Left colon (tissue), 2 donors: Measurements from ENCODE around the gene TRAF3IP1. TPM values are rescaled to one million over a fixed set of nuclear protein-coding genes. Genes with fewer than 3 reads are reported as not detected.
"Not testable (repeated sequence)": the region's sequence is repeated elsewhere in the genome, so short reads cannot be mapped to it uniquely, and the experiment has no call there.

ENCODE experiments used
- ATAC-seq: fragments of 200-7000 bp; cut with Tn5 transposase; one replicate; pipeline ENCODE4 v1.9.1; 2020; ENCODE audit warnings: mild to moderate bottlenecking, moderate library complexity
- DNase-seq, 2 donors: peaks; one replicate each; pipeline ENCODE4 v3.0.0-alpha.2; 2020
- intact Hi-C, 2 donors: fragments of 100-400 bp; cut with DNase I in 1 of 2; cut with micrococcal nuclease in 1 of 2; formaldehyde crosslinking; loops; one replicate each; pipeline versions ENCODE4 v1.11.2 to v1.14.0; 2022; cut with DNase I, micrococcal nuclease
- total RNA-seq, 2 donors: library from RNA; stranded (reverse); fragmentation: NEBNext Ultra II Directional; extraction: Animal tissue kit (Norgen Biotek cat#: 25700); gene quantifications; one replicate each; pipeline ENCODE4 v1.2.1, GENCODE V29; 2021
- donor health status: DM: no; HTN: no; CAD: no.
- donor health status: DM: yes; HTN: yes; CAD: no.

The TRAF3IP1 gene
- total RNA-seq, 2 donors from 2014 or later = 18.0 to 23.3 TPM

DNA sequence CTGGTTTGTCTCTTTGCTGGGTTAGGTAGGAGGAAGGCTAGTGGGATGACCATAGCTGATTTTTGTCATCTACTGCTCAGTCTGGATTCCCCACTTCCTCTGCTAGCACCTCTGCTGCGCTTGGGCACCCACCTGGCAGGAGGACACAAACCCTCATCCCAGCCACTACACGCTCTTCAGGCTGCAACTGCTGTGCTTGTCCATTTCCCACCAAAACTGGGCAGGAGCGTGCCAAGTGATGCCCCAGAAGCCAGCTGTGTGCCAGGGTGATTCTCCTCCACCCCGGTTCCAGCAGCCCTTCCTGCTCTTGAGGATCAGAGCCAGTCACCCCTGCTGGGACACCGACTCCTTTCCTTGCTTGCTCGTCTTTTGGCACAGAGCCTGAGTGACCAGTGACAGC, 16.2 kb upstream of the TRAF3IP1 start:
- ATAC-seq (no peak), DNase-seq (no peak)
- intact Hi-C loops = no loop called here

- DNase-seq (no peak), ATAC-seq (peak; percentile 57)
- intact Hi-C loops = no loop called here
These were observed 15.0 kb upstream of the TRAF3IP1 start for GRCh38 chr2:238305092-238305862.

- intact Hi-C loops = no loop called here
- DNase-seq (peak; percentile 52 to 57), ATAC-seq (peak; percentile 67)
These were observed 14.2 kb upstream of the TRAF3IP1 start for GRCh38 chr2:238305965-238306671.

DNA sequence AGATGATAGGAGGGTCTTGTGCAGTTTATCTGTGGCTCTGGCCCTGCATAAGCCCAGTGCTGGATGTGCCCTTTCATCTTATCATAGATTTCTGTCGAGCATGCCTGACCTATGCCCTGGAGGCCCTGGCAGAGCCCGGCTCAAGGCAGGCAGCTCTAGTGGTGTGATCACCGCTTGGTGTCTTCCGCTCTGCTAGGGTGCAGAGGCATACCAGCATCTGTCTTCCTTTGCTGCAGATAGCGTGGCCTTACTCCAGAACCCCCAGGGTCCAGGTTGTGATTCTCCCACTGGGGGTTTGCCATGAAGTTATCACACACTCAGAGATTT, 13.7 kb upstream of the TRAF3IP1 start:
- intact Hi-C loops = no loop called here
- peak; percentile 53 for ATAC-seq
- DNase-seq = peak in 1 of 2 donors; percentile 33

DNA sequence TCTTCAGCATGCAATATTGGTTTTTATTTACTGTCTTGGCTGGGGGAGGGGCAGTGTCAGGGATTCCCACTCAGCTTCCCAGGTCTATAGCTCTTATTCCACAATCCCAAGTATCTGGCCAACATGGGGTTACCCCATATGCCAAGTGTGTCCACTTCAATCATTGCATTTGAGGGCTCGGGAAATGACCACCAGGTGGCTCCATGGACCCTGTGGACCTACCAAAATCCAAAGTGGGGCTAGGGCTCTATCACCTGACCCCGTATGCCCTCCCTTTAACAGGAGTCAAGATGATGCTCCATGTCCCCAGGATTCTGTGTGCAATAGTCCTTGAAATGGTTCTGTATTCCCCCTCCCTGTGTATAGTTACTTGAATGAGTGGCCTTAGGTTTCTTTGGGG, 12.1 kb upstream of the TRAF3IP1 start:
- DNase-seq (peak in 1 of 2 donors; percentile 20), ATAC-seq (no peak)
- intact Hi-C loops = no loop called here

DNA sequence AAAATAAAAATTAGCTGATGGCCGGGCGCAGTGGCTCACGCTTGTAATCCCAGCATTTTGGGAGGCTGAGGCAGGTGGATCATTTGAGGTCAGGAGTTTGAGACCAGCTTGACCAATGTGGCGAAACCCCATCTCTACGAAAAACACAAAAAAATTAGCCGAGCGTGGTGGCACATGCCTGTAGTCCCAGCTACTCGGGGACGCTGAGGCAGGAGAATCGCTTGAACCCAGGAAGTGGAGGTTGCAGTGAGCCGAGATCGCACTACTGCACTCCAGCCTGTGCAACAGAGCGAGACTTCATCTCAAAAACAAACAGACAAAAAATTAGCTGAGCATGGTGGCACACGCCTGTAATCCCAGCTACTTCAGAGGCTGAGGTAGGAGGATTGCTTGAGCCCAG, 9.6 kb upstream of the TRAF3IP1 start:
- intact Hi-C loops, DNase-seq, ATAC-seq: not testable (repeated sequence)

DNA sequence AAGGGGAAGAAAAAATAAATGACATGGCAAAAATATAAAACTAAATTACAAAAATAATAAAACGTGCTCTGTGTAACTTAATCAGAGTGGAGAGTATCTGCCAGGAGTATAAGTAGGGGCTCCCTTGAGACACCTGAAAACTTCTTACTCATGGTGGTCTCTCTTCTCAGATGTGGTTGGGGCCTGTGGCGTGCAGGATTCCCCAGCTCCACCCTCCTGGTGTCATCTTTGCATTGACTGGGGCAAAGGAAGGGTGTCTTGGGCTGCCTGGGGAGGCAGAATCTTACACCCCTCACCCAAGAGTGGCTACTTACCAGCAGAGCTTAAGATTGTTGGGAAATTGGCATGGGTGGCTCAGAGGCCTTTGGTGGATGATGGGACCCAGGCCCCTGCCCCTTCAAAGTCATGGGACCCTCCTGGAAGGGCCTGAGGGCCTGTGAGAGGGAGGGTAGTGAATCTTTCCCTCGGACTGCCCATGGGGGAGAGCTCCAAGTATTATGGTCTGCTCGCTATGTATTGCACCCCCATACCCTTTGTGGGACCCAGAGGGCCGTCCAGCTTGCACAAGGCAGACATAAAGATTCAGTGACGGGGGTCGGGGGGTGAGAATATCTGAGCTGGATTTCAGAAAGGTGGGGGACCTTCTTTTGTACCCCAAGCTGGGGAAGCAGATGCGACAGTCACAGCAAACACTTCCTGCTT, 6.9 kb upstream of the TRAF3IP1 start:
- DNase-seq (no peak), ATAC-seq (no peak)
- intact Hi-C loops = no loop called here

DNA sequence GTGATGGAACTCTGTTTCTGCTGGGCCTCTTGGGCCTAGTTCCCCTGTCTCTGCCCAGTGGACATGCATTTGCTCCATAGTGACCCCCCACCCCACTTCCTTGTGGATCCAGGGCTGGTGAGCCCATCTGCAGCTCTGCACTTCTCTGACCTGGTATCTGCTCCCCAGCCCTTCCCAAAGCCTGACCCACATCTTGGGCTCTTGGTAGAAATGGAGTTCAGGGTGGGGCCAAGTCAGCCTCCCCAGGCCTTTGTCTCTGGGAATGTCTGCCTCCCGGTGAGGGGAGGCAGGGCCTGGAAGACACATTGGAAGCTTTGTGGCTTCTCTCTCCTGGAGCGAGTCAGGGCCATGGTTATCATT, 6.3 kb upstream of the TRAF3IP1 start:
- ATAC-seq (no peak), DNase-seq (no peak)
- intact Hi-C loops = no loop called here

- intact Hi-C loops = no loop called here
- ATAC-seq = no peak
- DNase-seq = no peak
These were observed 5.7 kb upstream of the TRAF3IP1 start for GRCh38 chr2:238314576-238314975.

GRCh38 chr2:238315031-238315595, 5.2 kb upstream of the TRAF3IP1 start:
- DNase-seq (no peak), ATAC-seq (no peak)
- intact Hi-C loops = no loop called here

DNA sequence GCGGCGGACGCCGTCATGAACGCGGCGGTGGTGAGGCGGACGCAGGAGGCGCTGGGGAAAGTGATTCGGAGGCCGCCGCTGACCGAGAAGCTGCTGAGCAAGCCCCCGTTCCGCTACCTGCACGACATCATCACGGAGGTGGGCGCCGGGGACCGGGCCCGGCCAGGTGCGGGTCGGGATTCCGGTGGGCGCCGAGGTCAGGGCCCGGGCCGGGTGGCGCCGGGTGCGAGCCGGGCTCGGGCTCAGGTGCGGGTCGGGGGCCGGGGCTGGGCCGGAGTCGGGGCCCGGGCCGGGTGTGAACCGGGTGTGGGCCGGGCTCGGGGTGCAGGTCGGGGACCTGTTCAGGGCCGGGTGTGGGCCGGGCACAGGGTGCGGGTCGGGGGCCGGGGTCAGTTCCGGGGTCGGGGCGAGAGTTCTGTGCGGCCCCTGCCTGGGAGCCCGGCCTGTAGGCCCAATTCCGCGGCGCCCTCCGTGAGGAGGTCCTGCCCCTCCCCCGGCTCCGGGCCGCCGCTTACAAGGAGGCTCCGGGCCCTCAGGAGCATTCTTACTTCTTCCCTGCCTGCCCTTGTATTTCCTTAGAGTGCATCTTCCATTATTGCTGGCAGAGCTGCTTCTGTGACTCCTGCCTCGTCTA, 447 bp downstream of the TRAF3IP1 start:
- ATAC-seq (peak; percentile 8), DNase-seq (peak in 1 of 2 donors; percentile 36)
- intact Hi-C loops = no loop called here

GRCh38 chr2:238321467-238321866, 1.1 kb downstream of the TRAF3IP1 start:
- intact Hi-C loops = no loop called here
- ATAC-seq (no peak), DNase-seq (no peak)

DNA sequence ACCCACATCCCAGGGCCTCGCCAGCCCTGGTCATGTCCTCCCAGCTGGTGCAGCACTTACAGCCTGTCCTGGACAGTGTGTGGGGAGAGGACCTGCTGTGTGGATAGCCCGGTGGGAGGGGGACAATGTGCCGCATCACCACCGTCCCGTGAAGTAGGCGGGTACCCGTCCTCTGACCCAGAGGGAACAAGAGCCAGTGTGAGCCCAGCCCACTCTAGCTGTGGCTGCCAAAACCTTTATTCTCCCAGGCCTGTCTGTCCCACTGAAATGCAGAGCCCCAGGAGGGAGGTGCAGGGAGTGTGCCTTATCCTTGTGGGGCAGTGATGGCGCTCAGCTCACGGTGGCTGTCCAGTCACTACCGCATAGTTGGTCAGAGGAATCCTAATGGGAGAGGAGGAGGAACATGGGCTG, 1.7 kb downstream of the TRAF3IP1 start:
- intact Hi-C loops = no loop called here
- no peak for DNase-seq
- no peak for ATAC-seq

GRCh38 chr2:238324248-238324647, 3.9 kb downstream of the TRAF3IP1 start:
- DNase-seq, ATAC-seq, intact Hi-C loops: not testable (repeated sequence)

GRCh38 chr2:238325694-238326093, 5.4 kb downstream of the TRAF3IP1 start:
- ATAC-seq (no peak), DNase-seq (no peak)
- intact Hi-C loops = no loop called here

DNA sequence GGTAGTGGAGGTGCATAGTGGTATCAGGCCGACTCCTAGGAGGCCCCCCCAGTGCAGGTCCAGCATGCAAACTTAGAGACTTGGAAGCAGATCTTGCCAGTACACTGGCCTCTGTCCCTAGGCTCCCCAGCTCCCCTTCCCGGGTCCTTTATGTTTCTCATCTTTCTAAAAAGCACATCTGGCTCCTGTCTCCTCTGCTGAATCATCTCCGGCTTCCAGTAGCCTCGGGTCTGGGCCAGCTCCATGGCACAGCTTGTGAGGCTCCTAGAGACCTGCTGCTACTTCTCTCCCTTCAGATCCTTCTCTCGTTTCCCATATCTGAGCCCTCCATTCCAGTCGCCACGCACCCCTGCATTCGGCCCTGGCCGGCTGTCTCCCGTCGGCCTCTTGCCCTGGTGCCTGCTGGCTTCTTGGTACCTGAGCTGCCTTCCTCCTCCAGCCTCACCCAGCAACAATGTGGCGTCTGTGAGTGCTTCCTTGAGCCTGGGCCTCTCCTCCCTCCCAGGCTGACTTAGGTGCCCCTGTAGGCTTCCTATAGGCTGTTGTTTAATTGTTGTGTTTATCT, 6.6 kb downstream of the TRAF3IP1 start:
- no peak for ATAC-seq
- intact Hi-C loops = no loop called here
- DNase-seq = no peak

- intact Hi-C loops = no loop called here
- DNase-seq (no peak), ATAC-seq (no peak)
These were observed 7.4 kb downstream of the TRAF3IP1 start for GRCh38 chr2:238327751-238328150.

DNA sequence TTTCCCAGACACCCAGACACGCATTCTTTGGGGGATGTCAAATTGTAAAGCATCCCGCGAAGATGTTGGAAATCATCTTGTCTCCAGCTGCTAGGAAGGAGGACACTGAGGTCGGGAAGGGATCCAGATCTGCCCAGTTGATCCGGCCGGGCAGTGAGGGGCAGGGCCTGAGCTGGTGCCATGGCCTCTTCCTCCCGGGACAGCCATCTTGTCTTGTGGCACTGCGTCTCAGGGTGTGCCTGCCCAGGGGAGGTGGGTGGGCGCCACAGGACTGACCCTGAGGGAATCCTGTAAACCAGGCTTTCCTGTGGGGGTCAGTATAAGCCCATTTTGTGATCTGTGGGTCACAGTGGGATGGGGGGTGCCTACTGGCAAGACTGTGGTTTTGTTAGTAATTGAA, 10.1 kb downstream of the TRAF3IP1 start:
- DNase-seq (no peak), ATAC-seq (no peak)
- intact Hi-C loops = no loop called here

- intact Hi-C loops = no loop called here
- DNase-seq = no peak
- ATAC-seq = no peak
These were observed 11.6 kb downstream of the TRAF3IP1 start for GRCh38 chr2:238331916-238332315.
